Heart right ventricle (tissue), 16 donors: Measurements from ENCODE around the gene AP2B1. TPM values are rescaled to one million over a fixed set of nuclear protein-coding genes. Genes with fewer than 3 reads are reported as not detected.

ENCODE experiments used
- ATAC-seq, 8 donors: fragments of 200-7000 bp; cut with Tn5 transposase; one replicate each; pipeline ENCODE4 v1.9.1; 2020; ENCODE audit warnings: mild to moderate bottlenecking in 8 of 8, moderate library complexity in 8 of 8, moderate number of reproducible peaks in 1 of 8
- DNase-seq, 2 donors: peaks; one replicate each; pipeline ENCODE4 v3.0.0-alpha.2; 2020
- H3K27ac ChIP-seq, 10 donors: fragments of 200-600 bp; sonication (generic) in 2 of 10; one replicate each; pipeline versions ENCODE4 v1.5.0 to v1.8.0; 2020 to 2022; ENCODE audit warnings: mild to moderate bottlenecking in 3 of 10
- H3K27me3 ChIP-seq, 7 donors: fragments of 200-600 bp; one replicate each; pipeline ENCODE4 v1.8.0; 2021 to 2022; ENCODE audit warnings: mild to moderate bottlenecking in 2 of 7
- H3K36me3 ChIP-seq, 9 donors: fragments of 200-600 bp; sonication (generic) in 1 of 9; one replicate each; pipeline versions ENCODE4 v1.5.0 to v1.8.0; 2020 to 2022; ENCODE audit warnings: mild to moderate bottlenecking in 2 of 9
- H3K4me1 ChIP-seq, 9 donors: fragments of 200-600 bp; sonication (generic) in 1 of 9; one replicate each; pipeline versions ENCODE4 v1.5.0 to v1.8.0; 2020 to 2022; ENCODE audit warnings: mild to moderate bottlenecking in 4 of 9
- H3K4me3 ChIP-seq, 10 donors: fragments of 200-600 bp; sonication (generic) in 2 of 10; one replicate each; pipeline versions ENCODE4 v1.5.0 to v1.8.0; 2020 to 2022; ENCODE audit warnings: mild to moderate bottlenecking in 7 of 10, moderate library complexity in 2 of 10
- H3K9me3 ChIP-seq, 11 donors: fragments of 200-600 bp in 10 of 11; sonication (generic) in 2 of 11; one replicate each; pipeline versions ENCODE4 v1.5.0 to v1.8.0; 2013 to 2022; ENCODE audit warnings: mild to moderate bottlenecking in 2 of 11, control low read depth in 1 of 11, moderate library complexity in 1 of 11
- CTCF ChIP-seq, 9 donors: fragments of 200-600 bp; sonication (generic) in 2 of 9; IDR thresholded peaks; one replicate each; pipeline versions ENCODE4 v1.5.0 to v1.8.0; 2021 to 2022; ENCODE audit warnings: antibody characterized with exemption in 9 of 9, mild to moderate bottlenecking in 5 of 9, moderate library complexity in 1 of 9
- WGBS, 2 donors: extraction: QIAGEN DNeasy Blood & Tissue Kit; methylation state at CpG; one replicate each; pipeline ENCODE4 v1.1.7; 2013; ENCODE audit warnings: inconsistent platforms in 1 of 2; 5-methylcytosine and 5-hydroxymethylcytosine counted together
- intact Hi-C, 10 donors: fragments of 100-400 bp; cut with DNase I; formaldehyde crosslinking; loops; one replicate each; pipeline versions ENCODE4 v1.11.1 to v1.14.2; 2022
- polyA plus RNA-seq, 2 donors: library from polyadenylated mRNA; stranded (reverse); fragments of 200-250 nt; gene quantifications; one replicate each; pipeline ENCODE4 v1.2.3, GENCODE V29; 2013
- total RNA-seq, 10 donors: library from RNA; stranded (reverse); fragmentation: NEBNext Ultra II Directional in 3 of 10; extraction: Animal tissue kit (Norgen Biotek cat#: 25700) in 3 of 10; gene quantifications; one replicate each; pipeline versions ENCODE4 v1.2.1 to v1.2.4, GENCODE V29; 2021 to 2023
- donor health status: Arrhythmogenic right ventricular cardiomyopathy.
- donor health status: ischemic (EF 13 %, LVEDD 7.1; RV severe dilation, severe dysfunction).
- donor health status: healthy with polysubstance abuse.
- donor health status: DM: no; HTN: yes; CAD: no.
- donor health status: DM: no; HTN: no; CAD: no.
- donor health status: ischemic (EF 25% LVEDD 6.9; RV normal size, moderate dysfunction).
- donor health status: ischemic (EF 25% LVEDD 5.7; RV mildly dilated, moderate dysfunction).
- donor health status: healthy.
- donor health status: DM: yes; HTN: yes; CAD: no.
- donor health status: Ischemic cardiomyopathy.
- donor health status: ischemic (EF 35%, LVEDD 5.7; RV mildly dilated, moderate dysfunction).
- donor health status: nonischemic (EF 11% LVEDD 7.7; RV severe dilation, severe dysfunction).
- donor health status: DM: yes; HTN: yes; CAD: no.
- donor health status: PGD.
- donor health status: ischemic (EF 29% LVEDD 5.4; RV normal size, mild dysfunction).
- donor health status: nonischemic (EF 23%, LVEDD 6.1; RV moderate dilation, normal function).

The AP2B1 gene
- total and polyA plus RNA-seq, 12 donors, result 20.0 to 173 (median 129) TPM

- peaks cover 0 to 45% (median 4%) of the 10 kb centered on the region in 9 donors for H3K36me3 ChIP-seq
- DNase-seq (no peak), ATAC-seq (no peak)
- no peak for TF ChIP-seq CTCF (IDR thresholded peaks at IDR 0.05)
- H3K4me3 ChIP-seq, result no peak overlapping the region
- H3K9me3 ChIP-seq, result no peaks in the 10 kb centered on the region
- H3K27ac ChIP-seq, result no peak overlapping the region
- intact Hi-C loops, result no loop called here
- H3K27me3 ChIP-seq, result no peaks in the 10 kb centered on the region
- peaks cover 0 to 30% (median 16%) of the 10 kb centered on the region in 9 donors for H3K4me1 ChIP-seq
- 77 to 96% methylated on average over 5 of the region's 5 CpGs for WGBS, 2 donors
Measured at GRCh38 chr17:35705705-35706104, 118.6 kb downstream of the AP2B1 start.

- peaks cover 0 to 52% (median 9%) of the 10 kb centered on the region in 9 donors for H3K36me3 ChIP-seq
- ATAC-seq (no peak), DNase-seq (no peak)
- H3K9me3 ChIP-seq, result no peaks in the 10 kb centered on the region
- H3K27me3 ChIP-seq, result no peaks in the 10 kb centered on the region
- intact Hi-C loops, result no loop called here
- H3K4me3 ChIP-seq, result no peak overlapping the region
- WGBS, 2 donors, result 68 to 70% methylated on average over 3 of the region's 3 CpGs
- no peak for TF ChIP-seq CTCF (IDR thresholded peaks at IDR 0.05)
- H3K4me1 ChIP-seq, result peaks cover 8 to 44% (median 31%) of the 10 kb centered on the region in 9 donors
- no peak overlapping the region for H3K27ac ChIP-seq
Measured at GRCh38 chr17:35708149-35708548, 121.0 kb downstream of the AP2B1 start.

- Histone ChIP-seq H3K27me3 (no peaks in the 10 kb centered on the region), H3K4me3 (no peak overlapping the region), H3K4me1 (peaks cover 8 to 52% (median 39%) of the 10 kb centered on the region in 9 donors), H3K27ac (peak overlapping the region in 2 of 10 donors; percentile 7 to 28), H3K36me3 (peaks cover 0 to 60% (median 9%) of the 10 kb centered on the region in 9 donors), H3K9me3 (no peaks in the 10 kb centered on the region)
- no peak for DNase-seq
- ATAC-seq, result no peak
- intact Hi-C loops, result no loop called here
- no peak for TF ChIP-seq CTCF (IDR thresholded peaks at IDR 0.05)
- 25 to 38% methylated on average over 3 of the region's 3 CpGs for WGBS, 2 donors
Measured at GRCh38 chr17:35708951-35709350, 121.8 kb downstream of the AP2B1 start.

GRCh38 chr17:35709874-35710273, 122.8 kb downstream of the AP2B1 start:
- no peaks in the 10 kb centered on the region for H3K27me3 ChIP-seq
- H3K36me3 ChIP-seq, result peaks cover 0 to 68% (median 9%) of the 10 kb centered on the region in 9 donors
- no peak for TF ChIP-seq CTCF (IDR thresholded peaks at IDR 0.05)
- no peak overlapping the region for H3K4me3 ChIP-seq
- no peak overlapping the region for H3K27ac ChIP-seq
- no peaks in the 10 kb centered on the region for H3K9me3 ChIP-seq
- intact Hi-C loops, result no loop called here
- peaks cover 11 to 62% (median 47%) of the 10 kb centered on the region in 9 donors for H3K4me1 ChIP-seq
- no peak for DNase-seq
- ATAC-seq, result no peak
- WGBS, 2 donors, result 61 to 76% methylated on average over 3 of the region's 3 CpGs
